Right cardiac atrium (tissue), 5 donors: ENCODE data around the gene IL22RA1. TPM values are rescaled to one million over a fixed set of nuclear protein-coding genes. Genes with fewer than 3 reads are reported as not detected.
A peak's percentile ranks its signal among the peaks of the same experiment; 100 is the strongest.

Experiments
- ATAC-seq, 2 donors: fragments of 200-7000 bp; cut with Tn5 transposase; one replicate each; pipeline versions ENCODE4 v1.8.0 to v1.9.1; 2020; ENCODE audit warnings: moderate library complexity in 2 of 2, mild to moderate bottlenecking in 1 of 2
- DNase-seq, 3 donors: peaks; one replicate each; pipeline ENCODE4 v3.0.0-alpha.2; 2020
- H3K27ac ChIP-seq: one replicate; pipeline ENCODE4 v1.5.1; 2013; ENCODE audit warnings: mild to moderate bottlenecking, low read length, control low read depth, moderate library complexity
- H3K27me3 ChIP-seq: one replicate; pipeline ENCODE4 v1.6.1; 2013; ENCODE audit not compliant: control insufficient read depth, insufficient read depth
- H3K4me1 ChIP-seq: one replicate; pipeline ENCODE4 v1.6.1; 2013; ENCODE audit warnings: low read length; ENCODE audit not compliant: control insufficient read depth, insufficient read depth
- H3K4me3 ChIP-seq: one replicate; pipeline ENCODE4 v1.5.1; 2013; ENCODE audit warnings: low read length, control low read depth
- H3K9me3 ChIP-seq: one replicate; pipeline ENCODE4 v1.6.1; 2013; ENCODE audit warnings: low read length; ENCODE audit not compliant: control insufficient read depth
- WGBS: extraction: QIAGEN DNeasy Blood & Tissue Kit; methylation state at CpG from one replicate; pipeline ENCODE4 v1.1.7; 2013; 5-methylcytosine and 5-hydroxymethylcytosine counted together
- intact Hi-C, 4 donors: fragments of 100-400 bp; cut with DNase I; formaldehyde crosslinking; loops; one replicate each; pipeline versions ENCODE4 v1.11.0 to v1.14.0; 2022 to 2023
- polyA plus RNA-seq: library from polyadenylated mRNA; stranded (reverse); fragments of 200-250 nt; gene quantifications from one replicate; pipeline ENCODE4 v1.2.3, GENCODE V29; 2013
- total RNA-seq, 4 donors: library from RNA; stranded (reverse); fragmentation: NEBNext Ultra II Directional; extraction: Animal tissue kit (Norgen Biotek cat#: 25700); gene quantifications; one replicate each; pipeline ENCODE4 v1.2.1, GENCODE V29; 2021
- donor health status: healthy with polysubstance abuse.
- donor health status: DM: no; HTN: yes; CAD: no.
- donor health status: DM: no; HTN: no; CAD: no.
- donor health status: DM: no; HTN: yes; CAD: no; lungs with severe emphysema.
- donor health status: DM: yes; HTN: yes; CAD: no.

Gene IL22RA1
- total and polyA plus RNA-seq, 5 donors = 0.28 to 0.51 (median 0.29) TPM

DNA sequence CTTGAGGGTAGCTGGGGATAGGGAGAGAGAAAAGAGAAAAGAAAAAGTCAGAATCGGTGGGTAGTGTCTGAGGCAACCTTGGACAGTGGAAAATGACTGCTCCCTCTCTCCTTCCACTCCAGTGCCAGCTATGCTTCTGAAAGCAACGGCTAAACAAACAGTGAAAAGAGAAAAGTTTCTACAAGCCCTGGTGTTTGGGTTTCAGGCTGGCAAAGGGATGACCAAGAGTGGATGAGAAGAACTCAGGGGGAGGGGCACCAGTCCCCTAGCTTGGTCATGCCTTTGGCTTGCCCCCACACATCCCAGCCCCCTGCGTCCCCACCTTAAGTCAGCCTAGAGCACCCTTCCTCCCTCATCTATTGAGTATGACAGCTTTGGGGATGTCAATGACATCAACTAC is 8.6 kb downstream of the IL22RA1 start:
- Histone ChIP-seq H3K4me3 (no peak overlapping the region), H3K4me1 (no peaks in the 10 kb centered on the region), H3K9me3 (peaks cover 1% of the 10 kb centered on the region), H3K27me3 (no peaks in the 10 kb centered on the region), H3K27ac (no peak overlapping the region)
- DNase-seq = no peak
- intact Hi-C loops = no loop called here
- ATAC-seq = no peak
- WGBS = 92% methylated on average over 3 of the region's 3 CpGs

DNA sequence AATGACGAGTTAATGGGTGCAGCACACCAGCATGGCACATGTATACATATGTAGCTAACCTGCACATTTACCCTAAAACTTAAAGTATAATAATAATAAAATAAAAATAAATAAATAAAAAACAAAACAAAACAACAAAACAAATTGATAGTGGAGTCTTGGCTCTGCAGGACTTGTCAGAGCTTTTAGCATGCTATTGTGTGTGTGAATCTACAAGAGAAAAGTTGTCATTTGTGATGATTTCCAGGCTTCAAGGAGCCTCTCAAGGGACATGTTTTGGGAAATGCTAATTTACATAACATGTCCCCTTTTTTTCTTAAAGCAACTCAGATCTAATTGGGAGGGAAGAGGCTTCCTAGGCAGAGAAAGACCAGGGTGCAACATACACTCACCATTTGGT is 9.1 kb downstream of the IL22RA1 start:
- no peaks in the 10 kb centered on the region for H3K27me3 ChIP-seq
- WGBS = 84% methylated on average over 1 of the region's 1 CpG
- H3K27ac ChIP-seq = no peak overlapping the region
- ATAC-seq (no peak), DNase-seq (no peak)
- H3K4me3 ChIP-seq = no peak overlapping the region
- intact Hi-C loops = no loop called here
- peaks cover 1% of the 10 kb centered on the region for H3K9me3 ChIP-seq
- H3K4me1 ChIP-seq = no peaks in the 10 kb centered on the region

- no peaks in the 10 kb centered on the region for H3K4me1 ChIP-seq
- no peak overlapping the region for H3K4me3 ChIP-seq
- H3K27me3 ChIP-seq = no peaks in the 10 kb centered on the region
- no peak overlapping the region for H3K27ac ChIP-seq
- WGBS = 80% methylated on average over 3 of the region's 3 CpGs
- H3K9me3 ChIP-seq = peaks cover 1% of the 10 kb centered on the region
- DNase-seq (no peak), ATAC-seq (no peak)
- intact Hi-C loops = no loop called here
These were observed 12.6 kb downstream of the IL22RA1 start for GRCh38 chr1:24130385-24130784.

DNA sequence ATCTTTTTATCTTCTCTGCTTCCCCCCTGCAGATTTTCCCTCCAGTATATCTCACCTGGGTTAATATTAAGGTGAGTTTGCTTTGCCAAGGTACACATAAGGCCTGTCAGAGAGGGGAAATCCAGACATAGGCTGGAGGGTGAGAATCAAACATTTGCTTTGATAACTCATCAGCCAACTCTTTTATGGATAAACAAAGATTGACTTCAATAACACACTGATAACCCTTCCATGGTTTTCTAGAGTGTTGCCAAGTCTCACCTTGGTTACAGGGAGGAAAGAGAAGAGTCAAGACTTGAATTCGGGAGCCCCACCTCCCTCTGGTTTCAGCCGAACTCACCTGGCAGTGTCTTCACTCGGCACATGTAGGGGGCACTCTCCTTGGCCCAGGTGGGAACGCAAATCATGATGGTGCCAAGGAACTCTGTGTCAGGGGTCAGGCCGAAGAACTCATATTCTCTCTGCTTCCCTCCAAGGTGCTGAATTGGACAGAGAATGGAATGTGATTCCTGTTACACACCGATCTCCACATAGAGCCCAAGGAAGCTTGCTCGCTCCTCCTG is 15.1 kb downstream of the IL22RA1 start:
- Histone ChIP-seq H3K4me1 (no peaks in the 10 kb centered on the region), H3K27me3 (no peaks in the 10 kb centered on the region), H3K4me3 (no peak overlapping the region), H3K9me3 (peaks cover 1% of the 10 kb centered on the region), H3K27ac (no peak overlapping the region)
- intact Hi-C loops = no loop called here
- DNase-seq (no peak), ATAC-seq (no peak)
- 84% methylated on average over 7 of the region's 7 CpGs for WGBS

GRCh38 chr1:24127134-24127800 is 15.7 kb downstream of the IL22RA1 start:
- intact Hi-C loops = no loop called here
- Histone ChIP-seq H3K9me3 (peaks cover 1% of the 10 kb centered on the region), H3K27me3 (no peaks in the 10 kb centered on the region), H3K27ac (no peak overlapping the region), H3K4me1 (no peaks in the 10 kb centered on the region), H3K4me3 (no peak overlapping the region)
- WGBS = 89% methylated on average over 3 of the region's 3 CpGs
- DNase-seq (no peak), ATAC-seq (no peak)

- WGBS = 66% methylated on average over 5 of the region's 5 CpGs
- H3K27ac ChIP-seq = peak overlapping the region; percentile 17
- intact Hi-C loops = no loop called here
- no peak for ATAC-seq
- DNase-seq = no peak
- no peaks in the 10 kb centered on the region for H3K27me3 ChIP-seq
- peaks cover 1% of the 10 kb centered on the region for H3K9me3 ChIP-seq
- no peak overlapping the region for H3K4me3 ChIP-seq
- no peaks in the 10 kb centered on the region for H3K4me1 ChIP-seq
These were observed 16.3 kb downstream of the IL22RA1 start for GRCh38 chr1:24126672-24127023.

DNA sequence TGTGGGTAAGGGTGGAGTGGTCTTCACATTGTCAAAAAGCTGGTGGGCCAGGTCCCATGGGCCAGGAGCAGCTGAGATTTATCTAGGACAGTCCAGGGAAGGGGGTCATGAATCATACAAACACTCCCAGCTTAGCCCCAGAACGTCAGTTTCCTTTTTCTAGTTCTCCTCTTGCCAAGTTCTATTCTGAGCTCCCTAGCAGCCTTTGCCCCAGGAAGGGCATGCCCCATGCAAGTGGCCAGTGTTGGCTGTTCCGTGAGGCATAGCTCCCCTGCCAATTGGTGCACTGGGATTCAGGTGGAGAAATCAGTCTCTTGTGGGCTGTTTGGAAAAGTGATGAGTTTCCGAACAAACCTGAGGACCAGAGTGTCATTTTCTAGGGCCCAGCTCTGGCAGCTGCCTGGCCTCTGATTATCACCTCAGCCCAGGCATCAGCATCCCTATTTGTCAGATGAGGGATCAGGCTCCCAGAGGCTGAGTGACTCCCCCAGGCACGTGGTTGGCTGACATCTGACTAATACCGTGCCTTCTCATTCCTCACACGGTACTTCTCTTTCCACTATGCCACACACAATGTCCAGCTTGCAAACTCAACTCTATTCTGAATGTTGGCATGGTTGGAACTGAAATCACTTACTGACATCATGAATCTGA is 16.8 kb downstream of the IL22RA1 start:
- Histone ChIP-seq H3K27me3 (no peaks in the 10 kb centered on the region), H3K9me3 (peaks cover 1% of the 10 kb centered on the region), H3K4me3 (no peak overlapping the region), H3K27ac (peak overlapping the region; percentile 70), H3K4me1 (no peaks in the 10 kb centered on the region)
- WGBS = 22% methylated on average over 6 of the region's 6 CpGs
- ATAC-seq (peak; percentile 44 to 74), DNase-seq (no peak)
- intact Hi-C loops = no loop called here

DNA sequence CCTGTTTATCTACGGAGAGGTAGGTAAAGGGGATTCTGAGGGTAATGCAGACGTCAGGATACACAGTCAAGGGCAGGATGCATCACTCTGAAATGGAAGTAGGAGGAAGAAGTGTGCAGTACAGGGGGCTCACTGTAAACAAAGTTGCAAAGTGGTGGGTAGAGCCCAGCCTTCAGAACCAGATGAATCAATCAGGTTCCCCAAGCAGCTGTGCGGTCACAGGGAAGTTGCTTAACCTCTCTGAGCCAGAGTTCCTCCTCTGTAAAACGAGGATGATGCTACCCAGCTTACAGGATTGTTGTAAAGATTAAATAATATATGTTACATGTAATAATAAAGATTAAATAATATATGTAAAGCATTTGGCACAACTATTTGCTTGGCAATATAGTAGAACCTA is 17.5 kb downstream of the IL22RA1 start:
- no peaks in the 10 kb centered on the region for H3K4me1 ChIP-seq
- intact Hi-C loops = no loop called here
- WGBS = 71% methylated on average over 4 of the region's 4 CpGs
- no peaks in the 10 kb centered on the region for H3K27me3 ChIP-seq
- no peak overlapping the region for H3K27ac ChIP-seq
- DNase-seq = no peak
- no peak for ATAC-seq
- peaks cover 1% of the 10 kb centered on the region for H3K9me3 ChIP-seq
- no peak overlapping the region for H3K4me3 ChIP-seq

GRCh38 chr1:24124980-24125379 is 18.0 kb downstream of the IL22RA1 start:
- Histone ChIP-seq H3K27me3 (no peaks in the 10 kb centered on the region), H3K4me1 (no peaks in the 10 kb centered on the region), H3K27ac (no peak overlapping the region), H3K4me3 (no peak overlapping the region), H3K9me3 (no peaks in the 10 kb centered on the region)
- ATAC-seq (no peak), DNase-seq (no peak)
- intact Hi-C loops = no loop called here
- 78% methylated on average over 2 of the region's 2 CpGs for WGBS

- ATAC-seq = no peak
- Histone ChIP-seq H3K27me3 (no peaks in the 10 kb centered on the region), H3K27ac (no peak overlapping the region), H3K4me1 (no peaks in the 10 kb centered on the region), H3K9me3 (no peaks in the 10 kb centered on the region), H3K4me3 (no peak overlapping the region)
- no peak for DNase-seq
- intact Hi-C loops = no loop called here
- WGBS = 89% methylated on average over 6 of the region's 6 CpGs
These were observed 19.3 kb downstream of the IL22RA1 start for GRCh38 chr1:24123611-24124010.

GRCh38 chr1:24122776-24123175 is 20.2 kb downstream of the IL22RA1 start:
- Histone ChIP-seq H3K4me1 (no peaks in the 10 kb centered on the region), H3K4me3 (no peak overlapping the region), H3K9me3 (no peaks in the 10 kb centered on the region), H3K27ac (no peak overlapping the region), H3K27me3 (no peaks in the 10 kb centered on the region)
- DNase-seq (no peak), ATAC-seq (no peak)
- 93% methylated on average over 7 of the region's 7 CpGs for WGBS
- intact Hi-C loops = no loop called here
